Liver (tissue), 9 donors: Measurements from ENCODE around the gene PGD. TPM values are rescaled to one million over a fixed set of nuclear protein-coding genes. Genes with fewer than 3 reads are reported as not detected.

ENCODE experiments used
- DNase-seq: peaks from one replicate; pipeline ENCODE4 v3.0.0-alpha.2; 2017; ENCODE audit warnings: low spot score
- H3K27ac ChIP-seq, 2 donors: one replicate each; pipeline ENCODE4 v1.7.0; 2013; ENCODE audit warnings: inconsistent platforms in 2 of 2, low read length in 2 of 2, control low read depth in 1 of 2, low read depth in 1 of 2, mild to moderate bottlenecking in 1 of 2
- H3K27me3 ChIP-seq, 4 donors: one replicate each; pipeline versions ENCODE4 v1.6.1 to v1.7.0; 2013; ENCODE audit warnings: low read length in 3 of 4, inconsistent platforms in 1 of 4, mild to moderate bottlenecking in 1 of 4, moderate library complexity in 1 of 4; ENCODE audit not compliant: control insufficient read depth in 4 of 4, insufficient read depth in 4 of 4
- H3K36me3 ChIP-seq, 4 donors: one replicate each; pipeline versions ENCODE4 v1.6.1 to v1.7.0; 2013; ENCODE audit warnings: low read length in 3 of 4, mild to moderate bottlenecking in 3 of 4, low read depth in 1 of 4, moderate library complexity in 1 of 4; ENCODE audit not compliant: control insufficient read depth in 4 of 4, insufficient read depth in 3 of 4
- H3K4me1 ChIP-seq, 4 donors: one replicate each; pipeline versions ENCODE4 v1.6.1 to v1.7.0; 2013; ENCODE audit warnings: low read length in 3 of 4, mild to moderate bottlenecking in 3 of 4, moderate library complexity in 1 of 4; ENCODE audit not compliant: control insufficient read depth in 4 of 4, insufficient read depth in 4 of 4
- H3K4me3 ChIP-seq, 3 donors: one replicate each; pipeline versions ENCODE4 v1.6.1 to v1.7.0; 2013; ENCODE audit warnings: low read length in 3 of 3, control low read depth in 1 of 3, low read depth in 1 of 3, mild to moderate bottlenecking in 1 of 3
- H3K9ac ChIP-seq, 2 donors: one replicate each; pipeline ENCODE4 v1.7.0; 2013; ENCODE audit warnings: low read length in 2 of 2, mild to moderate bottlenecking in 2 of 2, moderate library complexity in 2 of 2, control low read depth in 1 of 2, low read depth in 1 of 2
- H3K9me3 ChIP-seq, 4 donors: one replicate each; pipeline versions ENCODE4 v1.6.1 to v1.7.0; 2013; ENCODE audit warnings: low read length in 3 of 4; ENCODE audit not compliant: control insufficient read depth in 4 of 4
- ATF3 ChIP-seq: IDR thresholded peaks from 2 replicates; pipeline ENCODE4 v1.6.1; 2016; ENCODE audit warnings: antibody characterized with exemption
- CTCF ChIP-seq: fragments of 150-350 bp; IDR thresholded peaks from 2 replicates; pipeline ENCODE4 v1.5.1; 2017; ENCODE audit warnings: improper control_type of control experiment, low read depth, low read length; ENCODE audit not compliant: missing input control
- EGR1 ChIP-seq, 2 donors: IDR thresholded peaks; 2 replicates each; pipeline ENCODE4 v1.6.1; 2016 to 2018; ENCODE audit warnings: antibody characterized with exemption in 2 of 2, low read depth in 2 of 2
- FOXA1 ChIP-seq: IDR thresholded peaks from 2 replicates; pipeline ENCODE4 v1.6.1; 2016; ENCODE audit warnings: antibody characterized with exemption
- FOXA2 ChIP-seq: IDR thresholded peaks from 2 replicates; pipeline ENCODE4 v1.6.1; 2016; ENCODE audit warnings: antibody characterized with exemption
- GABPA ChIP-seq, 2 donors: IDR thresholded peaks in 1 of 2; conservative IDR thresholded peaks in 1 of 2; 2 replicates each; pipeline ENCODE4 v1.6.1; 2016; ENCODE audit warnings: antibody characterized with exemption in 2 of 2, mild to moderate bottlenecking in 1 of 2, moderate library complexity in 1 of 2
- HNF4A ChIP-seq, 2 donors: conservative IDR thresholded peaks; 2 replicates each; pipeline ENCODE4 v1.6.1; 2016; ENCODE audit warnings: antibody characterized with exemption in 2 of 2, mild to moderate bottlenecking in 2 of 2
- HNF4G ChIP-seq: IDR thresholded peaks from 2 replicates; pipeline ENCODE4 v1.6.1; 2016; ENCODE audit warnings: antibody characterized with exemption
- JUND ChIP-seq, 2 donors: IDR thresholded peaks; 2 replicates each; pipeline ENCODE4 v1.6.1; 2016; ENCODE audit warnings: antibody characterized with exemption in 2 of 2
- MAX ChIP-seq: IDR thresholded peaks from 2 replicates; pipeline ENCODE4 v1.6.1; 2016; ENCODE audit warnings: antibody characterized with exemption
- NR2F2 ChIP-seq: IDR thresholded peaks from 2 replicates; pipeline ENCODE4 v1.6.1; 2016; ENCODE audit warnings: antibody characterized with exemption
- RAD21 ChIP-seq, 2 donors: IDR thresholded peaks; 2 replicates each; pipeline ENCODE4 v1.6.1; 2016; ENCODE audit warnings: antibody characterized with exemption in 2 of 2, mild to moderate bottlenecking in 2 of 2
- REST ChIP-seq: IDR thresholded peaks from 2 replicates; pipeline ENCODE4 v1.6.1; 2016; ENCODE audit warnings: antibody characterized with exemption, mild to moderate bottlenecking
- RXRA ChIP-seq, 2 donors: IDR thresholded peaks; 2 replicates each; pipeline ENCODE4 v1.6.1; 2017 to 2018; ENCODE audit warnings: antibody characterized with exemption in 2 of 2, mild to moderate bottlenecking in 1 of 2
- SP1 ChIP-seq: IDR thresholded peaks from 2 replicates; pipeline ENCODE4 v1.6.1; 2018; ENCODE audit warnings: antibody characterized with exemption, mild to moderate bottlenecking
- TAF1 ChIP-seq: conservative IDR thresholded peaks from 2 replicates; pipeline ENCODE4 v1.6.1; 2016; ENCODE audit warnings: antibody characterized with exemption, mild to moderate bottlenecking
- YY1 ChIP-seq: IDR thresholded peaks from 2 replicates; pipeline ENCODE4 v1.6.1; 2016; ENCODE audit warnings: antibody characterized with exemption, mild to moderate bottlenecking
- ZBTB33 ChIP-seq: IDR thresholded peaks from 2 replicates; pipeline ENCODE4 v1.6.1; 2016; ENCODE audit warnings: antibody characterized with exemption
- WGBS: extraction: QIAGEN DNeasy Blood & Tissue Kit; methylation state at CpG from one replicate; pipeline ENCODE4 v1.1.7; 2013; 5-methylcytosine and 5-hydroxymethylcytosine counted together
- polyA plus RNA-seq, 2 donors: library from polyadenylated mRNA; stranded (reverse) in 1 of 2; unstranded in 1 of 2; fragments of 200-250 nt in 1 of 2; fragments of >200 nt in 1 of 2; fragmentation: Nextera tagmentation in 1 of 2; extraction: Ambion mirVana in 1 of 2; gene quantifications; one replicate each; pipeline versions ENCODE4 v1.2.1 to v1.2.3, GENCODE V29; 2013 to 2015
- total RNA-seq, 2 donors: library from RNA; depleted of rRNA; stranded (reverse); fragments of >200 nt; gene quantifications; one replicate each; pipeline ENCODE4 v1.2.3, GENCODE V29; 2014
- donor health status: healthy.
- donor health status: healthy.
- donor health status: healthy.
- donor health status: healthy.
- donor health status: healthy.

PGD gene
- total and polyA plus RNA-seq, 4 donors: 45.9 to 112 (median 70.7) TPM

- Histone ChIP-seq H3K4me3 (no peak overlapping the region), H3K9me3 (no peaks in the 10 kb centered on the region), H3K36me3 (peaks cover 0 to 1% (median under 1%) of the 10 kb centered on the region in 4 donors), H3K4me1 (peaks cover 0 to 4% (median 0%) of the 10 kb centered on the region in 4 donors), H3K9ac (no peak overlapping the region), H3K27me3 (no peaks in the 10 kb centered on the region), H3K27ac (no peak overlapping the region)
- WGBS: 92% methylated on average over 5 of the region's 5 CpGs
- DNase-seq: no peak
- TF ChIP-seq RAD21 (IDR thresholded peaks at IDR 0.05) (no peak), FOXA2 (no peak), FOXA1 (no peak), RXRA (IDR thresholded peaks at IDR 0.05) (no peak), CTCF (no peak), SP1 (no peak), REST (no peak), TAF1 (no peak), YY1 (no peak), NR2F2 (no peak), GABPA (IDR thresholded peaks at IDR 0.05 in 1 of 2, conservative IDR thresholded peaks at IDR 0.05 in 1 of 2) (no peak), MAX (no peak), ATF3 (no peak), HNF4A (conservative IDR thresholded peaks at IDR 0.05) (no peak), HNF4G (no peak), JUND (IDR thresholded peaks at IDR 0.05) (no peak), EGR1 (IDR thresholded peaks at IDR 0.05; ENCODE audit: low read depth in 2 of 2) (no peak), ZBTB33 (no peak)
These were observed 57.2 kb downstream of the PGD start for GRCh38 chr1:10456048-10456447.
